C4-2B (cell line): Measurements from ENCODE around the gene FAM222B.

Experiments
- CTCF ChIP-seq: fragments of 450-650 bp; conservative IDR thresholded peaks from 2 replicates; pipeline ENCODE4 v1.5.1; 2017; ENCODE audit warnings: mild to moderate bottlenecking
- ZFX ChIP-seq: fragments of 450-650 bp; IDR thresholded peaks from 2 replicates; pipeline ENCODE4 v1.6.1; 2017

GRCh38 chr17:28712705-28713415, 129.7 kb downstream of the FAM222B start:
- TF ChIP-seq CTCF (no peak), ZFX (no peak)
